Measurements from ENCODE around the gene CA10.

The CA10 gene

GRCh38 chr17:51607512-51607911 is 551.0 kb downstream of the CA10 start:
- H3K27ac ChIP-seq (replicated peaks) = no peak overlapping the region
- H3K4me3 ChIP-seq (replicated peaks; ENCODE audit: insufficient read depth, low read length) = no peak overlapping the region
- DNase-seq (ENCODE audit: low read depth in 1 of 2, low spot score in 1 of 2) = no peak
- TF ChIP-seq GABPA (IDR thresholded peaks at IDR 0.05; ENCODE audit: low read depth) (no peak), SPI1 (IDR thresholded peaks at IDR 0.05; ENCODE audit: borderline replicate concordance, low read depth) (no peak), POLR2AphosphoS5 (IDR thresholded peaks at IDR 0.05; ENCODE audit: low read depth) (no peak), CTCF (IDR thresholded peaks at IDR 0.05; ENCODE audit: insufficient read depth, low read length) (no peak)
- TF ChIP-seq, protein P1, sequence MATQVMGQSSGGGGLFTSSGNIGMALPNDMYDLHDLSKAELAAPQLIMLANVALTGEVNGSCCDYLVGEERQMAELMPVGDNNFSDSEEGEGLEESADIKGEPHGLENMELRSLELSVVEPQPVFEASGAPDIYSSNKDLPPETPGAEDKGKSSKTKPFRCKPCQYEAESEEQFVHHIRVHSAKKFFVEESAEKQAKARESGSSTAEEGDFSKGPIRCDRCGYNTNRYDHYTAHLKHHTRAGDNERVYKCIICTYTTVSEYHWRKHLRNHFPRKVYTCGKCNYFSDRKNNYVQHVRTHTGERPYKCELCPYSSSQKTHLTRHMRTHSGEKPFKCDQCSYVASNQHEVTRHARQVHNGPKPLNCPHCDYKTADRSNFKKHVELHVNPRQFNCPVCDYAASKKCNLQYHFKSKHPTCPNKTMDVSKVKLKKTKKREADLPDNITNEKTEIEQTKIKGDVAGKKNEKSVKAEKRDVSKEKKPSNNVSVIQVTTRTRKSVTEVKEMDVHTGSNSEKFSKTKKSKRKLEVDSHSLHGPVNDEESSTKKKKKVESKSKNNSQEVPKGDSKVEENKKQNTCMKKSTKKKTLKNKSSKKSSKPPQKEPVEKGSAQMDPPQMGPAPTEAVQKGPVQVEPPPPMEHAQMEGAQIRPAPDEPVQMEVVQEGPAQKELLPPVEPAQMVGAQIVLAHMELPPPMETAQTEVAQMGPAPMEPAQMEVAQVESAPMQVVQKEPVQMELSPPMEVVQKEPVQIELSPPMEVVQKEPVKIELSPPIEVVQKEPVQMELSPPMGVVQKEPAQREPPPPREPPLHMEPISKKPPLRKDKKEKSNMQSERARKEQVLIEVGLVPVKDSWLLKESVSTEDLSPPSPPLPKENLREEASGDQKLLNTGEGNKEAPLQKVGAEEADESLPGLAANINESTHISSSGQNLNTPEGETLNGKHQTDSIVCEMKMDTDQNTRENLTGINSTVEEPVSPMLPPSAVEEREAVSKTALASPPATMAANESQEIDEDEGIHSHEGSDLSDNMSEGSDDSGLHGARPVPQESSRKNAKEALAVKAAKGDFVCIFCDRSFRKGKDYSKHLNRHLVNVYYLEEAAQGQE (IDR thresholded peaks at IDR 0.05; ENCODE audit: insufficient replicate concordance, low read depth) = no peak
- H3K27me3 ChIP-seq (ENCODE audit: insufficient read depth, poor library complexity, severe bottlenecking) = no peaks in the 10 kb centered on the region

DNA sequence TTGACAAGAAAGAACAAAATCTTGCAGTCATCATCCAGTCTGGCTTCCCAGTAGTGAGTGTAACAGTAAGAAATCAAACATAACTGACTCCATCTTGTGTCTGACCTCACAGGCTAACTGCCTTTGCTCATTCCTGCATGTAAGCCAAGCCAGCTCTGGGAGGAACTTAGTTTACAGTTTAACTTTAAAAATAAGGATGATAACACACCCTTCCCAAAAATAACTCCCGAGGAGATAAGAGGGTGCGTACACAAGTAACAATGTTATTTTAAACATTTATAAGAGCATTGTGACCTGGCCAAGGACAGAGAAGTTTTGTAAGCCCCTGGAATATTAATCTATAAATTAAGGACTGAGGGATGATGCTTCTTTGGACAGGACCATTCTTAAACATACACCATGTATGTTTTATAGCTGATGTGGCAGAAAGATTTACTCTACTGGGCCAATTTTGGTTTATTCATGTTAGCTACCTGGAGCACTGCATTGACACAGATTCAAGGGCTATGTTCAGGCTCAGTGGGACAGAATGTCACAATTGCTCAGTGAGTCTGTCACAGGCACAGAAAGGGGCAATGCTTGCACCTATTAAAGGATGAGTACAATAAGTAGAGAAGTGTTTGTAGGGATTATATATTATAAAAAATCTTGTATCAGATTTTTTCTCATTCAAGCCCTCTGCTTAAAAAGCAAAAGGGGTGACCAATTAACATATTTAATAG is 554.1 kb downstream of the CA10 start:
- no peak for DNase-seq (ENCODE audit: low read depth in 1 of 2, low spot score in 1 of 2)
- Histone ChIP-seq H3K27me3 (ENCODE audit: insufficient read depth, poor library complexity, severe bottlenecking) (no peaks in the 10 kb centered on the region), H3K27ac (replicated peaks) (no peak overlapping the region), H3K4me3 (replicated peaks; ENCODE audit: insufficient read depth, low read length) (no peak overlapping the region)
- no peak for TF ChIP-seq POLR2AphosphoS5 (IDR thresholded peaks at IDR 0.05; ENCODE audit: low read depth)
- TF ChIP-seq GABPA (IDR thresholded peaks at IDR 0.05; ENCODE audit: low read depth) = no peak
- no peak for TF ChIP-seq CTCF (IDR thresholded peaks at IDR 0.05; ENCODE audit: insufficient read depth, low read length)
- no peak for TF ChIP-seq SPI1 (IDR thresholded peaks at IDR 0.05; ENCODE audit: borderline replicate concordance, low read depth)
- TF ChIP-seq, protein P1 (IDR thresholded peaks at IDR 0.05; ENCODE audit: insufficient replicate concordance, low read depth) = no peak

DNA sequence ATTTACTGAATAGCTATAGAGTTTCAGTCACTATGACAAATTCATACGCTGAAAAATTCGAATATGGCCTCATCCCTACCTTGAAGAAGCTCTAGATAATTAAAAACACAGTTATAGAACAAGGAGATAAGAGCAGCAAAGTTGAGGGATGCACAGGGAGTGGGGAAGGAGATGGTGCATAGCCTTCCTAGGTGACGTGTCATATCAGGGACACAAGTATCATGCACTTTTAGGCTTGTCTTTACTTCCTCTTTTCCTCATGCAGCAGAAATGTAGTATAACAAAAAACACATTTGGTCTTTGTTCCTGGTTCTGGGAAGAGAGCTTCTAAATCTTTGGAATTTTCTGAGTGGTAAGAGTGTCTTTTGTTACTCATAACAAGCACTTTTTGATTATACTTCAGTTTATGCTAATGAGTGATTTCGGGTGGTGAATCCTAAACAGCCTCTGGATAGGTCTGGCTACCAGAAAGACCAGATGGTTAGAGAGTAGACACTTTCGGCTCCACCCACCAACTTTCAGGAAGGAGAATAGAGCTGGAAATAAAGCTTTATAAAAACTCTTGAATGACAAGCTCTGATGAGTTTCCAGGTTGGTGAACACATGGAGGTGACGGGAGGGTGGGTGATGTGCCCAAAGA is 556.8 kb downstream of the CA10 start:
- no peak for TF ChIP-seq GABPA (IDR thresholded peaks at IDR 0.05; ENCODE audit: low read depth)
- TF ChIP-seq SPI1 (IDR thresholded peaks at IDR 0.05; ENCODE audit: borderline replicate concordance, low read depth) = no peak
- TF ChIP-seq CTCF (IDR thresholded peaks at IDR 0.05; ENCODE audit: insufficient read depth, low read length) = no peak
- no peak for TF ChIP-seq POLR2AphosphoS5 (IDR thresholded peaks at IDR 0.05; ENCODE audit: low read depth)
- TF ChIP-seq, protein P1 (IDR thresholded peaks at IDR 0.05; ENCODE audit: insufficient replicate concordance, low read depth) = no peak
- Histone ChIP-seq H3K27me3 (ENCODE audit: insufficient read depth, poor library complexity, severe bottlenecking) (no peaks in the 10 kb centered on the region), H3K4me3 (replicated peaks; ENCODE audit: insufficient read depth, low read length) (no peak overlapping the region), H3K27ac (replicated peaks) (no peak overlapping the region)
- peak in 1 of 2 experiments; percentile 4 for DNase-seq (ENCODE audit: low read depth in 1 of 2, low spot score in 1 of 2)

Measured in HL-60 (cell line).